K562 (cell line): Measurements from ENCODE around the gene APC2. TPM values are rescaled to one million over a fixed set of nuclear protein-coding genes. Genes with fewer than 3 reads are reported as not detected.

ENCODE experiments used
- CBX1 ChIP-seq: sonication (generic); IDR thresholded peaks from 2 replicates; pipeline ENCODE4 v1.6.1; 2016; ENCODE audit warnings: antibody characterized with exemption, low read depth, mild to moderate bottlenecking
- CHD1 ChIP-seq: fragments of 200-600 bp; sonication (generic); IDR thresholded peaks from one replicate; pipeline ENCODE4 v1.6.1; 2012; ENCODE audit warnings: mild to moderate bottlenecking, moderate library complexity, low read length, inconsistent platforms
- CHD4 ChIP-seq: fragments of 200-600 bp; sonication (generic); IDR thresholded peaks from 3 replicates; pipeline ENCODE4 v1.6.1; 2012; ENCODE audit warnings: low read depth, mild to moderate bottlenecking, mixed read lengths, low read length, inconsistent platforms; ENCODE audit not compliant: insufficient read depth, insufficient replicate concordance, poor library complexity, severe bottlenecking
- CXXC5 ChIP-seq: fragments of 250-450 bp; sonication (Bioruptor Pico); IDR thresholded peaks from 2 replicates; pipeline ENCODE4 v1.8.0; 2022; ENCODE audit warnings: inconsistent platforms, mild to moderate bottlenecking, moderate library complexity
- E2F6 ChIP-seq, 2 experiments: IDR thresholded peaks; 2 replicates each; pipeline ENCODE4 v1.6.1; 2011; ENCODE audit warnings: borderline replicate concordance in 1 of 2, control low read depth in 1 of 2, low read depth in 1 of 2, low read length in 1 of 2, mild to moderate bottlenecking in 1 of 2, mixed read lengths in 1 of 2, moderate library complexity in 1 of 2; ENCODE audit not compliant: insufficient read depth in 1 of 2, insufficient read length in 1 of 2, poor library complexity in 1 of 2, severe bottlenecking in 1 of 2; ENCODE audit errors: extremely low read depth in 1 of 2
- EHMT2 ChIP-seq: fragments of 450-650 bp; IDR thresholded peaks from 2 replicates; pipeline ENCODE4 v1.6.1; 2018; ENCODE audit warnings: antibody characterized with exemption
- FOXJ2 ChIP-seq: fragments of 200-800 bp; sonication (Bioruptor generic); IDR thresholded peaks from 2 replicates; pipeline ENCODE4 v1.6.1; 2016; ENCODE audit warnings: missing genetic modification characterization, missing compliant biosample characterization
- NRF1 ChIP-seq, 2 experiments: fragments of 450-650 bp; IDR thresholded peaks in 1 of 2; conservative IDR thresholded peaks in 1 of 2; 2 replicates each; pipeline ENCODE4 v1.6.1; 2014; ENCODE audit warnings: mild to moderate bottlenecking in 2 of 2
- POLR2G ChIP-seq: fragments of 200-400 bp; formaldehyde crosslinking; IDR thresholded peaks from 2 replicates; pipeline ENCODE4 v1.6.1; 2017; ENCODE audit warnings: low read depth, mild to moderate bottlenecking, antibody characterized with exemption, low read length, moderate library complexity
- STAG1 ChIP-seq: sonication (generic); formaldehyde crosslinking; IDR thresholded peaks from 2 replicates; pipeline ENCODE4 v1.5.0; 2020; ENCODE audit warnings: missing genetic modification reagents, borderline replicate concordance
- TAF9B ChIP-seq: fragments of 450-650 bp; IDR thresholded peaks from 2 replicates; pipeline ENCODE4 v1.6.1; 2018; ENCODE audit warnings: mild to moderate bottlenecking; ENCODE audit not compliant: partially characterized antibody
- THAP7 ChIP-seq: fragments of 250-450 bp; sonication (Bioruptor Pico); IDR thresholded peaks from 2 replicates; pipeline ENCODE4 v1.5.0; 2021
- XRCC4 ChIP-seq: IDR thresholded peaks from one replicate; pipeline ENCODE4 v1.6.1; 2011; ENCODE audit not compliant: insufficient read depth, insufficient read length; ENCODE audit errors: extremely low read depth
- ZBTB26 ChIP-seq: fragments of 450-650 bp; formaldehyde crosslinking; IDR thresholded peaks from 2 replicates; pipeline ENCODE4 v1.4.0; 2022; ENCODE audit warnings: missing genetic modification characterization
- ZC3H4 ChIP-seq: sonication (generic); formaldehyde crosslinking; IDR thresholded peaks from 2 replicates; pipeline ENCODE4 v1.9.0; 2021; ENCODE audit warnings: missing genetic modification reagents, borderline replicate concordance
- ZNF121 ChIP-seq: sonication (generic); formaldehyde crosslinking; conservative IDR thresholded peaks from 2 replicates; pipeline ENCODE4 v1.8.0; 2022; ENCODE audit warnings: missing genetic modification reagents
- ZNF133 ChIP-seq: fragments of 250-450 bp; sonication (Bioruptor Pico); IDR thresholded peaks from 2 replicates; pipeline ENCODE4 v1.4.0; 2020; ENCODE audit warnings: mild to moderate bottlenecking
- ZNF140 ChIP-seq: fragments of 250-450 bp; sonication (Bioruptor Pico); IDR thresholded peaks from 2 replicates; pipeline ENCODE4 v1.8.0; 2021; ENCODE audit warnings: moderate library complexity, mild to moderate bottlenecking, inconsistent platforms
- ZNF57 ChIP-seq: fragments of 450-650 bp; formaldehyde crosslinking; IDR thresholded peaks from 2 replicates; pipeline ENCODE4 v1.4.0; 2020; ENCODE audit warnings: mild to moderate bottlenecking, moderate library complexity
- ZNF655 ChIP-seq: fragments of 250-450 bp; sonication (Bioruptor Pico); IDR thresholded peaks from 2 replicates; pipeline ENCODE4 v1.5.0; 2021
- polyA plus RNA-seq, 8 experiments: library from polyadenylated mRNA; depleted of rRNA in 4 of 8; stranded (reverse) in 5 of 8; unstranded in 3 of 8; fragments of >200 nt; fragmentation: Nextera tagmentation in 2 of 8; fragmentation: Illumina TruSeq in 1 of 8; extraction: Ambion mirVana in 2 of 8; extraction: Trizol in 1 of 8; gene quantifications; 2 replicates each; pipeline versions ENCODE4 v1.2.1 to v1.2.3, GENCODE V29; 2011 to 2014; ENCODE audit warnings: inconsistent platforms in 1 of 8, missing spikeins in 1 of 8
- total RNA-seq, 7 experiments: library from RNA; depleted of rRNA in 6 of 7; stranded (reverse); fragments of >200 nt in 6 of 7; fragmentation: Illumina TruSeq in 2 of 7; extraction: Trizol in 2 of 7; gene quantifications; 2 replicates each; pipeline versions ENCODE4 v1.2.1 to v1.2.3, GENCODE V29; 2011 to 2021; ENCODE audit warnings: low replicate concordance in 1 of 7
- TF ChIP-seq, protein P1 (sequence below): fragments of 250-450 bp; sonication (Bioruptor Pico); IDR thresholded peaks from 2 replicates; pipeline ENCODE4 v1.4.0; 2020; ENCODE audit warnings: mild to moderate bottlenecking, moderate library complexity, borderline replicate concordance

APC2 gene
- total and polyA plus RNA-seq, 9 of the 15 experiments (the other 6 are each of a cell fraction or from before 2014, with no cell fraction given) = 0.01 to 0.40 (median 0.05) TPM; not detected in 3

GRCh38 chr19:1471515-1472160 lies 21.7 kb downstream of the APC2 start (continued):
- TF ChIP-seq ZNF140 (CRISPR knock-in tag) (no peak), TAF9B (no peak), ZNF121 (CRISPR knock-in tag) (no peak), CXXC5 (CRISPR knock-in tag) (no peak), CHD4 (no peak), NRF1 (conservative IDR thresholded peaks at IDR 0.05 in 1 of 2, IDR thresholded peaks at IDR 0.05 in 1 of 2) (no peak), ZNF57 (CRISPR knock-in tag) (no peak), E2F6 (IDR thresholded peaks at IDR 0.05; ENCODE audit: borderline replicate concordance in 1 of 2, extremely low read depth in 1 of 2, insufficient read depth in 1 of 2, insufficient read length in 1 of 2, low read depth in 1 of 2, low read length in 1 of 2, poor library complexity in 1 of 2, severe bottlenecking in 1 of 2) (peak in 1 of 2 experiments; percentile 8), ZNF655 (CRISPR knock-in tag) (no peak), CBX1 (no peak), EHMT2 (no peak), FOXJ2 (tag) (no peak), STAG1 (no peak; the same call in 1 of the 2 replicates), ZBTB26 (CRISPR knock-in tag) (no peak), CHD1 (no peak), ZC3H4 (CRISPR knock-in tag) (0 out of 2 replicates have a peak, but pooled peaks have one; percentile 43), XRCC4 (no peak), THAP7 (CRISPR knock-in tag) (no peak), POLR2G (peak; percentile 28), ZNF133 (no peak)
- TF ChIP-seq, protein P1, sequence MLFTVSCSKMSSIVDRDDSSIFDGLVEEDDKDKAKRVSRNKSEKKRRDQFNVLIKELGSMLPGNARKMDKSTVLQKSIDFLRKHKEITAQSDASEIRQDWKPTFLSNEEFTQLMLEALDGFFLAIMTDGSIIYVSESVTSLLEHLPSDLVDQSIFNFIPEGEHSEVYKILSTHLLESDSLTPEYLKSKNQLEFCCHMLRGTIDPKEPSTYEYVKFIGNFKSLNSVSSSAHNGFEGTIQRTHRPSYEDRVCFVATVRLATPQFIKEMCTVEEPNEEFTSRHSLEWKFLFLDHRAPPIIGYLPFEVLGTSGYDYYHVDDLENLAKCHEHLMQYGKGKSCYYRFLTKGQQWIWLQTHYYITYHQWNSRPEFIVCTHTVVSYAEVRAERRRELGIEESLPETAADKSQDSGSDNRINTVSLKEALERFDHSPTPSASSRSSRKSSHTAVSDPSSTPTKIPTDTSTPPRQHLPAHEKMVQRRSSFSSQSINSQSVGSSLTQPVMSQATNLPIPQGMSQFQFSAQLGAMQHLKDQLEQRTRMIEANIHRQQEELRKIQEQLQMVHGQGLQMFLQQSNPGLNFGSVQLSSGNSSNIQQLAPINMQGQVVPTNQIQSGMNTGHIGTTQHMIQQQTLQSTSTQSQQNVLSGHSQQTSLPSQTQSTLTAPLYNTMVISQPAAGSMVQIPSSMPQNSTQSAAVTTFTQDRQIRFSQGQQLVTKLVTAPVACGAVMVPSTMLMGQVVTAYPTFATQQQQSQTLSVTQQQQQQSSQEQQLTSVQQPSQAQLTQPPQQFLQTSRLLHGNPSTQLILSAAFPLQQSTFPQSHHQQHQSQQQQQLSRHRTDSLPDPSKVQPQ (CRISPR knock-in tag) = no peak
